H9 (cell line): ENCODE results near the gene MYO15A. TPM values are rescaled to one million over a fixed set of nuclear protein-coding genes. Genes with fewer than 3 reads are reported as not detected.

ENCODE experiments used
- DNase-seq: peaks from one replicate; pipeline ENCODE4 v3.0.0-alpha.2; 2017
- H2AFZ ChIP-seq: one replicate; pipeline ENCODE4 v1.6.1; 2013; ENCODE audit warnings: mild to moderate bottlenecking, low read length, control low read depth, moderate library complexity
- H2AK5ac ChIP-seq: 2 replicates; pipeline ENCODE4 v1.6.1; 2013; ENCODE audit warnings: low read length, control low read depth, mixed read lengths; ENCODE audit not compliant: insufficient read length
- H2BK120ac ChIP-seq: one replicate; pipeline ENCODE4 v1.6.1; 2013; ENCODE audit warnings: low read depth, mild to moderate bottlenecking, low read length, control low read depth, inconsistent platforms; ENCODE audit not compliant: poor library complexity, severe bottlenecking
- H2BK12ac ChIP-seq: 2 replicates; pipeline ENCODE4 v1.6.1; 2013; ENCODE audit warnings: low read length, control low read depth, mixed read lengths, low read depth; ENCODE audit not compliant: insufficient read length
- H2BK15ac ChIP-seq: 2 replicates; pipeline ENCODE4 v1.6.1; 2013; ENCODE audit warnings: low read depth, low read length, control low read depth
- H2BK20ac ChIP-seq: one replicate; pipeline ENCODE4 v1.6.1; 2013; ENCODE audit warnings: low read depth, mild to moderate bottlenecking, low read length, control low read depth, inconsistent platforms; ENCODE audit not compliant: poor library complexity, severe bottlenecking
- H2BK5ac ChIP-seq: 2 replicates; pipeline ENCODE4 v1.6.1; 2013; ENCODE audit warnings: low read length, control low read depth, mixed read lengths; ENCODE audit not compliant: insufficient read length
- H3K14ac ChIP-seq: 2 replicates; pipeline ENCODE4 v1.6.1; 2013; ENCODE audit warnings: low read length, control low read depth; ENCODE audit not compliant: insufficient read depth
- H3K18ac ChIP-seq: 2 replicates; pipeline ENCODE4 v1.6.1; 2013; ENCODE audit warnings: low read depth, mild to moderate bottlenecking, mixed read lengths, low read length, control low read depth; ENCODE audit not compliant: insufficient read length
- H3K23ac ChIP-seq: 2 replicates; pipeline ENCODE4 v1.6.1; 2013; ENCODE audit warnings: low read length, control low read depth, mixed read lengths, low read depth; ENCODE audit not compliant: insufficient read length
- H3K23me2 ChIP-seq: 2 replicates; pipeline ENCODE4 v1.6.1; 2013; ENCODE audit warnings: low read depth, mild to moderate bottlenecking, mixed read lengths, low read length, control low read depth; ENCODE audit not compliant: insufficient read length, poor library complexity, severe bottlenecking
- H3K27ac ChIP-seq: 2 replicates; pipeline ENCODE4 v1.5.1; 2013; ENCODE audit warnings: low read length, control low read depth, mixed read lengths, low read depth; ENCODE audit not compliant: insufficient read length
- H3K27me3 ChIP-seq: 2 replicates; pipeline ENCODE4 v1.6.1; 2013; ENCODE audit warnings: low read length, control low read depth, inconsistent platforms; ENCODE audit not compliant: insufficient read depth
- H3K4ac ChIP-seq: 2 replicates; pipeline ENCODE4 v1.6.1; 2013; ENCODE audit warnings: low read depth, mild to moderate bottlenecking, control low read depth, inconsistent platforms, low read length, moderate library complexity
- H3K4me1 ChIP-seq: 2 replicates; pipeline ENCODE4 v1.6.1; 2013; ENCODE audit warnings: low read length, control low read depth, inconsistent platforms; ENCODE audit not compliant: insufficient read depth
- H3K4me2 ChIP-seq: 2 replicates; pipeline ENCODE4 v1.6.1; 2013; ENCODE audit warnings: low read length, control low read depth, mixed read lengths; ENCODE audit not compliant: insufficient read length, insufficient read depth
- H3K56ac ChIP-seq: 2 replicates; pipeline ENCODE4 v1.6.1; 2013; ENCODE audit warnings: low read depth, mild to moderate bottlenecking, mixed read lengths, low read length, control low read depth; ENCODE audit not compliant: insufficient read length
- H3K79me1 ChIP-seq: 2 replicates; pipeline ENCODE4 v1.6.1; 2013; ENCODE audit warnings: low read depth, mild to moderate bottlenecking, moderate library complexity, low read length, control low read depth, inconsistent platforms; ENCODE audit not compliant: insufficient read depth, poor library complexity, severe bottlenecking
- H3K79me2 ChIP-seq: 2 replicates; pipeline ENCODE4 v1.6.1; 2013; ENCODE audit warnings: low read length, control low read depth, inconsistent platforms; ENCODE audit not compliant: insufficient read depth
- H3K9ac ChIP-seq: 2 replicates; pipeline ENCODE4 v1.6.1; 2013; ENCODE audit warnings: low read length, control low read depth, mixed read lengths; ENCODE audit not compliant: insufficient read length; ENCODE audit errors: extremely low read depth
- H3K9me3 ChIP-seq: one replicate; pipeline ENCODE4 v1.6.1; 2013; ENCODE audit warnings: low read depth, low read length, inconsistent platforms; ENCODE audit not compliant: control insufficient read depth
- H3T11ph ChIP-seq: one replicate; pipeline ENCODE4 v1.6.1; 2013; ENCODE audit warnings: mild to moderate bottlenecking, low read length, control low read depth, inconsistent platforms
- H4K20me1 ChIP-seq: one replicate; pipeline ENCODE4 v1.6.1; 2013; ENCODE audit not compliant: control insufficient read depth, insufficient read length, insufficient read depth
- H4K5ac ChIP-seq: 2 replicates; pipeline ENCODE4 v1.6.1; 2013; ENCODE audit warnings: low read depth, mild to moderate bottlenecking, mixed read lengths, low read length, control low read depth; ENCODE audit not compliant: insufficient read length
- H4K8ac ChIP-seq: replicated peaks from 2 replicates; pipeline ENCODE4 v1.6.1; 2013; ENCODE audit warnings: low read length, control low read depth, mixed read lengths, low read depth; ENCODE audit not compliant: insufficient read length
- H4K91ac ChIP-seq: 2 replicates; pipeline ENCODE4 v1.6.1; 2013; ENCODE audit warnings: low read depth, mild to moderate bottlenecking, moderate library complexity, mixed read lengths, low read length, control low read depth; ENCODE audit not compliant: insufficient read length
- H3K27ac Mint-ChIP-seq, 3 experiments: 2 replicates in 2 of 3; 3 replicates in 1 of 3; pipeline ENCODE4 v1.8.0; 2020 to 2021; ENCODE audit warnings: mixed read lengths in 3 of 3, mild to moderate bottlenecking in 1 of 3, moderate library complexity in 1 of 3
- H3K27me3 Mint-ChIP-seq: 2 replicates; pipeline ENCODE4 v1.8.0; 2021; ENCODE audit warnings: low read depth, mild to moderate bottlenecking, moderate library complexity, mixed read lengths
- H3K36me3 Mint-ChIP-seq, 3 experiments: 2 replicates in 2 of 3; 3 replicates in 1 of 3; pipeline ENCODE4 v1.8.0; 2020 to 2021; ENCODE audit warnings: low read depth in 3 of 3, mixed read lengths in 3 of 3; ENCODE audit not compliant: insufficient read depth in 1 of 3
- H3K4me1 Mint-ChIP-seq, 2 experiments: 2 replicates each; pipeline ENCODE4 v1.8.0; 2020; ENCODE audit warnings: mixed read lengths in 2 of 2
- H3K4me3 Mint-ChIP-seq, 2 experiments: 2 replicates in 1 of 2; 3 replicates in 1 of 2; pipeline ENCODE4 v1.8.0; 2020 to 2021; ENCODE audit warnings: mild to moderate bottlenecking in 2 of 2, mixed read lengths in 2 of 2, moderate library complexity in 1 of 2
- H3K9me3 Mint-ChIP-seq, 2 experiments: 2 replicates in 1 of 2; 3 replicates in 1 of 2; pipeline ENCODE4 v1.8.0; 2020; ENCODE audit warnings: mild to moderate bottlenecking in 2 of 2, mixed read lengths in 2 of 2, moderate library complexity in 1 of 2
- CTCF ChIP-seq: fragments of 200-600 bp; sonication (generic); conservative IDR thresholded peaks from 3 replicates; pipeline ENCODE4 v1.8.0; 2021; ENCODE audit warnings: antibody characterized with exemption, mild to moderate bottlenecking
- WGBS: extraction: QIAGEN DNeasy Blood & Tissue Kit; methylation state at CpG from one replicate; pipeline ENCODE4 v1.1.7; 2013; ENCODE audit warnings: missing lambda C conversion rate, low lambda C conversion rate, mixed read lengths; ENCODE audit not compliant: insufficient read length; ENCODE audit errors: extremely low coverage; 5-methylcytosine and 5-hydroxymethylcytosine counted together
- total RNA-seq: library from RNA; stranded (reverse); gene quantifications from 2 replicates; pipeline ENCODE4 v1.2.1, GENCODE V29; 2021

MYO15A gene
- total RNA-seq, 1 experiment from 2014 or later: 2.5 TPM

- Mint-ChIP-seq H3K27ac (peak overlapping the region in 2 of 3 experiments; percentile 41 to 66; a peak in 1 of 7 replicates), H3K27me3 (peaks cover 10% of the 10 kb centered on the region), H3K4me1 (peaks cover 9 to 22% of the 10 kb centered on the region in 2 experiments), H3K4me3 (no peak overlapping the region; a peak in 1 of 5 replicates), H3K36me3 (no peaks in the 10 kb centered on the region), H3K9me3 (no peaks in the 10 kb centered on the region)
- Histone ChIP-seq H3K23ac (no peak overlapping the region), H3K79me1 (no peaks in the 10 kb centered on the region), H3K4me2 (no peak overlapping the region), H3K14ac (no peak overlapping the region; the same call in 1 of the 2 replicates), H3T11ph (no peak overlapping the region), H3K23me2 (no peaks in the 10 kb centered on the region), H3K9me3 (no peaks in the 10 kb centered on the region), H2BK120ac (no peak overlapping the region), H4K8ac (no peak overlapping the region), H3K9ac (no peak overlapping the region), H4K5ac (no peak overlapping the region), H2AFZ (no peak overlapping the region), H2AK5ac (no peak overlapping the region), H3K4ac (no peak overlapping the region), H3K27me3 (no peaks in the 10 kb centered on the region), H3K27ac (no peak overlapping the region), H2BK15ac (no peak overlapping the region), H4K20me1 (no peaks in the 10 kb centered on the region), H2BK12ac (no peak overlapping the region), H2BK20ac (no peak overlapping the region), H3K18ac (no peak overlapping the region), H4K91ac (no peak overlapping the region), H2BK5ac (no peak overlapping the region), H3K56ac (no peak overlapping the region), H3K79me2 (no peaks in the 10 kb centered on the region), H3K4me1 (peaks cover 3% of the 10 kb centered on the region; the same call in 1 of the 2 replicates)
- WGBS: no CpG with 5 or more reads among the region's 18 CpGs
- peak; percentile 81 for TF ChIP-seq CTCF
- DNase-seq: peak; percentile 87
Observed at GRCh38 chr17:18143044-18143936, 34.7 kb downstream of the MYO15A start.
